Prostate gland (tissue), 2 donors: ENCODE results near the gene SIRT2. TPM values are rescaled to one million over a fixed set of nuclear protein-coding genes. Genes with fewer than 3 reads are reported as not detected.

ENCODE experiments used
- DNase-seq: peaks from one replicate; pipeline ENCODE4 v3.0.0-alpha.2; 2019; ENCODE audit warnings: low spot score
- H3K27ac ChIP-seq, 2 donors: fragments of 200-600 bp; sonication (generic); 2 replicates each; pipeline ENCODE4 v1.5.1; 2017 to 2019
- H3K27me3 ChIP-seq: fragments of 200-600 bp; sonication (generic); replicated peaks from 2 replicates; pipeline ENCODE4 v1.5.1; 2019; ENCODE audit not compliant: insufficient read depth
- H3K36me3 ChIP-seq, 2 donors: fragments of 200-600 bp; sonication (generic); 1 replicate in 1 of 2; 2 replicates in 1 of 2; pipeline versions ENCODE4 v1.5.1 to v1.8.1; 2017 to 2019
- H3K4me1 ChIP-seq: fragments of 200-600 bp; sonication (generic); replicated peaks from 2 replicates; pipeline ENCODE4 v1.5.1; 2019
- H3K4me3 ChIP-seq, 2 donors: fragments of 200-600 bp; sonication (generic); 2 replicates each; pipeline ENCODE4 v1.5.1; 2017 to 2019
- H3K9me3 ChIP-seq: fragments of 200-600 bp; sonication (generic); 2 replicates; pipeline ENCODE4 v1.5.1; 2017
- POLR2A ChIP-seq: fragments of 450-650 bp; IDR thresholded peaks from one replicate; pipeline ENCODE4 v1.6.1; 2016; ENCODE audit warnings: antibody characterized with exemption, mild to moderate bottlenecking
- POLR2AphosphoS5 ChIP-seq: sonication (generic); formaldehyde crosslinking; IDR thresholded peaks from one replicate; pipeline ENCODE4 v1.6.1; 2017; ENCODE audit warnings: antibody characterized with exemption
- WGBS: methylation state at CpG from one replicate; pipeline ENCODE4 v1.1.5; 2018; 5-methylcytosine and 5-hydroxymethylcytosine counted together
- intact Hi-C: fragments of 100-400 bp; cut with DNase I; formaldehyde crosslinking; loops from one replicate; pipeline ENCODE4 v1.14.2; 2022
- total RNA-seq, 2 donors: library from RNA; depleted of rRNA; stranded (reverse); fragments of >200 nt; gene quantifications; one replicate each; pipeline ENCODE4 v1.1.0, GENCODE V29; 2016
- TF ChIP-seq, protein P1 (sequence below), 4 experiments: fragments of 200-600 bp in 2 of 4; fragments of 450-650 bp in 2 of 4; sonication (generic) in 2 of 4; IDR thresholded peaks; 1 replicate in 3 of 4; 2 replicates in 1 of 4; pipeline ENCODE4 v1.5.1; 2016 to 2019; ENCODE audit warnings: antibody characterized with exemption in 4 of 4, mild to moderate bottlenecking in 2 of 4, moderate library complexity in 2 of 4

Gene SIRT2
- total RNA-seq, 2 donors from 2014 or later, result 55.8 to 89.0 TPM

GRCh38 chr19:38836983-38837626, 62.3 kb downstream of the SIRT2 start:
- Histone ChIP-seq H3K4me3 (no peak overlapping the region), H3K36me3 (peaks cover 9 to 21% of the 10 kb centered on the region in 2 donors), H3K4me1 (peaks cover 34% of the 10 kb centered on the region), H3K9me3 (no peaks in the 10 kb centered on the region), H3K27me3 (no peaks in the 10 kb centered on the region), H3K27ac (peak overlapping the region; percentile 64 to 81)
- 51% methylated on average over 6 of the region's 6 CpGs for WGBS
- DNase-seq, result peak; percentile 53
- intact Hi-C loops, result loop anchor here (10.0 kb wide), 2 partner anchors 112 to 192 kb away; partner anchors contain the start of gene ACTN4
- TF ChIP-seq, protein P1, sequence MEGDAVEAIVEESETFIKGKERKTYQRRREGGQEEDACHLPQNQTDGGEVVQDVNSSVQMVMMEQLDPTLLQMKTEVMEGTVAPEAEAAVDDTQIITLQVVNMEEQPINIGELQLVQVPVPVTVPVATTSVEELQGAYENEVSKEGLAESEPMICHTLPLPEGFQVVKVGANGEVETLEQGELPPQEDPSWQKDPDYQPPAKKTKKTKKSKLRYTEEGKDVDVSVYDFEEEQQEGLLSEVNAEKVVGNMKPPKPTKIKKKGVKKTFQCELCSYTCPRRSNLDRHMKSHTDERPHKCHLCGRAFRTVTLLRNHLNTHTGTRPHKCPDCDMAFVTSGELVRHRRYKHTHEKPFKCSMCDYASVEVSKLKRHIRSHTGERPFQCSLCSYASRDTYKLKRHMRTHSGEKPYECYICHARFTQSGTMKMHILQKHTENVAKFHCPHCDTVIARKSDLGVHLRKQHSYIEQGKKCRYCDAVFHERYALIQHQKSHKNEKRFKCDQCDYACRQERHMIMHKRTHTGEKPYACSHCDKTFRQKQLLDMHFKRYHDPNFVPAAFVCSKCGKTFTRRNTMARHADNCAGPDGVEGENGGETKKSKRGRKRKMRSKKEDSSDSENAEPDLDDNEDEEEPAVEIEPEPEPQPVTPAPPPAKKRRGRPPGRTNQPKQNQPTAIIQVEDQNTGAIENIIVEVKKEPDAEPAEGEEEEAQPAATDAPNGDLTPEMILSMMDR (IDR thresholded peaks at IDR 0.05), result no peak
- TF ChIP-seq POLR2AphosphoS5, result peak; percentile 22
- no peak for TF ChIP-seq POLR2A

- no peaks in the 10 kb centered on the region for H3K9me3 ChIP-seq
- TF ChIP-seq, protein P1 (IDR thresholded peaks at IDR 0.05), result no peak
- TF ChIP-seq POLR2AphosphoS5, result peak; percentile 50
- H3K36me3 ChIP-seq, result peaks cover 9 to 16% of the 10 kb centered on the region in 2 donors
- DNase-seq, result no peak
- H3K27me3 ChIP-seq, result no peaks in the 10 kb centered on the region
- H3K4me1 ChIP-seq, result peaks cover 34% of the 10 kb centered on the region
- 30% methylated on average over 8 of the region's 8 CpGs for WGBS
- no peak overlapping the region for H3K4me3 ChIP-seq
- intact Hi-C loops, result loop anchor here (10.0 kb wide), 2 partner anchors 112 to 192 kb away; partner anchors contain the start of gene ACTN4
- H3K27ac ChIP-seq, result peak overlapping the region; percentile 64 to 81
Observed at GRCh38 chr19:38836159-38836982, 63.0 kb downstream of the SIRT2 start.

GRCh38 chr19:38834590-38834989, 64.8 kb downstream of the SIRT2 start:
- no peak for DNase-seq
- peak overlapping the region in 1 of 2 donors; percentile 80 for H3K27ac ChIP-seq
- intact Hi-C loops, result loop anchor here (10.0 kb wide), 2 partner anchors 110 to 190 kb away; partner anchors contain the start of gene ACTN4
- no peaks in the 10 kb centered on the region for H3K9me3 ChIP-seq
- H3K27me3 ChIP-seq, result no peaks in the 10 kb centered on the region
- 99% methylated on average over 6 of the region's 6 CpGs for WGBS
- H3K4me3 ChIP-seq, result no peak overlapping the region
- H3K4me1 ChIP-seq, result peaks cover 38% of the 10 kb centered on the region
- TF ChIP-seq POLR2A (no peak), POLR2AphosphoS5 (no peak)
- TF ChIP-seq, protein P1 (IDR thresholded peaks at IDR 0.05), result no peak
- H3K36me3 ChIP-seq, result peaks cover 0 to 9% of the 10 kb centered on the region in 2 donors

GRCh38 chr19:38834104-38834490, 65.3 kb downstream of the SIRT2 start:
- TF ChIP-seq POLR2A, result no peak
- TF ChIP-seq, protein P1 (IDR thresholded peaks at IDR 0.05), result no peak
- TF ChIP-seq POLR2AphosphoS5, result no peak
- peaks cover 34% of the 10 kb centered on the region for H3K4me1 ChIP-seq
- intact Hi-C loops, result loop anchor here (10.0 kb wide), 2 partner anchors 109 to 189 kb away; partner anchors contain the start of gene ACTN4
- no peaks in the 10 kb centered on the region for H3K9me3 ChIP-seq
- peak overlapping the region in 1 of 2 donors; percentile 88 for H3K27ac ChIP-seq
- H3K36me3 ChIP-seq, result peaks cover 0 to 9% of the 10 kb centered on the region in 2 donors
- H3K27me3 ChIP-seq, result no peaks in the 10 kb centered on the region
- WGBS, result 96% methylated on average over 4 of the region's 4 CpGs
- DNase-seq, result no peak
- no peak overlapping the region for H3K4me3 ChIP-seq
